ENCODE results near the gene ZNF536. TPM values are rescaled to one million over a fixed set of nuclear protein-coding genes. Genes with fewer than 3 reads are reported as not detected.

ZNF536 gene
- total and polyA plus RNA-seq, 9 donors, result 0.13 to 0.52 (median 0.28) TPM; not detected in 4

DNA sequence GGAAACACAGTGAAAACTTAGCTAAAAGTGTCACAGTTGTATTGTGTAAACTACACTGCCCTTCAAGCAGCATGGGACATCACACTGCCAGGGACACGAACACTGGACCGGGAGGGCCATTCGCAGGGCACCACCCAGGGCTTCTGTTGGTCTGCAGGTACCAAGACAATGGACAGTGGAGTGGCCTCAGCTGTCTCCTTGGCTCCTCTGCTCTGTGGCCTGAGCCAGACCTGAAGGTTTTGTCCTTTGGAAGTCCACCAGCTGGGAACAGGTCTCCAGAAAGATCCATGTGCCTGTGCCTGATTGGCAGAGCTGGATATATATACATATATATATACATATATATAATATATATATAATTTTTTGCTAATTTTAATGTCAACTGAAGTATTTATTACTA, 149.8 kb downstream of the ZNF536 start:
- H3K4me3 ChIP-seq, result no peak overlapping the region
- H3K4me1 ChIP-seq (ENCODE audit: insufficient read depth), result no peaks in the 10 kb centered on the region
- no peak overlapping the region for H3K27ac ChIP-seq
- TF ChIP-seq, protein P1, sequence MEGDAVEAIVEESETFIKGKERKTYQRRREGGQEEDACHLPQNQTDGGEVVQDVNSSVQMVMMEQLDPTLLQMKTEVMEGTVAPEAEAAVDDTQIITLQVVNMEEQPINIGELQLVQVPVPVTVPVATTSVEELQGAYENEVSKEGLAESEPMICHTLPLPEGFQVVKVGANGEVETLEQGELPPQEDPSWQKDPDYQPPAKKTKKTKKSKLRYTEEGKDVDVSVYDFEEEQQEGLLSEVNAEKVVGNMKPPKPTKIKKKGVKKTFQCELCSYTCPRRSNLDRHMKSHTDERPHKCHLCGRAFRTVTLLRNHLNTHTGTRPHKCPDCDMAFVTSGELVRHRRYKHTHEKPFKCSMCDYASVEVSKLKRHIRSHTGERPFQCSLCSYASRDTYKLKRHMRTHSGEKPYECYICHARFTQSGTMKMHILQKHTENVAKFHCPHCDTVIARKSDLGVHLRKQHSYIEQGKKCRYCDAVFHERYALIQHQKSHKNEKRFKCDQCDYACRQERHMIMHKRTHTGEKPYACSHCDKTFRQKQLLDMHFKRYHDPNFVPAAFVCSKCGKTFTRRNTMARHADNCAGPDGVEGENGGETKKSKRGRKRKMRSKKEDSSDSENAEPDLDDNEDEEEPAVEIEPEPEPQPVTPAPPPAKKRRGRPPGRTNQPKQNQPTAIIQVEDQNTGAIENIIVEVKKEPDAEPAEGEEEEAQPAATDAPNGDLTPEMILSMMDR (IDR thresholded peaks at IDR 0.05), result no peak
- TF ChIP-seq POLR2A (IDR thresholded peaks at IDR 0.05), result no peak
- TF ChIP-seq EP300 (IDR thresholded peaks at IDR 0.05), result no peak
- intact Hi-C loops (cut with DNase I), result no loop called here
- WGBS, 3 donors, result 66 to 87% (median 82%) methylated on average over 3 of the region's 3 CpGs
- no peaks in the 10 kb centered on the region for H3K36me3 ChIP-seq
- no peaks in the 10 kb centered on the region for H3K27me3 ChIP-seq
- no peaks in the 10 kb centered on the region for H3K9me3 ChIP-seq
- DNase-seq, result no peak

DNA sequence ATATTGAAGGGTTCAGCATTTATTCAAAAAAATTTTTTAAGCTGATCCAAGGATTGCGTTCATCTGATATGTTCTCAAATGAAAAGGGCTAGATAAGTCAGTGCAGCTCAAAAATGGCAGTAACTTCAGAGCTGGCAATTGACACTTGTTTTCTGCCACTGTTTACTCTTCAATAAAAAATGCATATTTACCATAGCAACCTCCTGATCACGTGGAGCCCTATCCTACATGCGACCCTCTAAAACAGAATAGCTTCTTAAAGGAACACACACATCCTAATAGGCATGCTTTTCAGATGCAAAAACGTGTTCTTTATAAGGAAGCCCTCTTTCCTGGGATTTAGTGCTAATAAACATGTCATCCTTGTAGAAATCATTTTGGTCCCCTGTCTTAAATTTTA, 150.2 kb downstream of the ZNF536 start:
- TF ChIP-seq, protein P1 (IDR thresholded peaks at IDR 0.05), result no peak
- TF ChIP-seq POLR2A (IDR thresholded peaks at IDR 0.05), result no peak
- TF ChIP-seq EP300 (IDR thresholded peaks at IDR 0.05), result no peak
- no peak for DNase-seq
- WGBS, 3 donors, result 23 to 29% (median 24%) methylated on average over 4 of the region's 4 CpGs
- H3K27ac ChIP-seq, result no peak overlapping the region
- intact Hi-C loops (cut with DNase I), result no loop called here
- H3K9me3 ChIP-seq, result no peaks in the 10 kb centered on the region
- no peaks in the 10 kb centered on the region for H3K4me1 ChIP-seq (ENCODE audit: insufficient read depth)
- H3K36me3 ChIP-seq, result no peaks in the 10 kb centered on the region
- H3K4me3 ChIP-seq, result no peak overlapping the region
- no peaks in the 10 kb centered on the region for H3K27me3 ChIP-seq

DNA sequence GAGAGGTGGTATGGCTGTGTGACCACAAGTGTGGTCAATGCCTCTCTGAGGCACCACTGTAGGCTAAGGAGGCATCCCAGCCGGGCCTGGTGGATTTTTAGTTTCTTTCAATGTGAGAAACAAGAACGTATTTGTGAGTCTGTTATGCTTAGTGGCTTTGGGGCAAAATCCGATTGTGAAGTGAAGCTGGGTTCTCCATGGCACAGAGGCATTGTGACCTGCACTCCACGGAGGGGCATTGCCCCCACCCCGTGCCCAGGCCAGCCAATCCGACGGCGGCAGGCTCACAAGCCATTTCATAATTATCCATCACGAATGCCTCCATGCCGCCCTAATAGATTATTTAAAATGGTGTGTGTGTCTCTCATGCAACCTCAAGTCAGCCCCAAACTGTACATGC, 151.6 kb downstream of the ZNF536 start:
- Histone ChIP-seq H3K27me3 (no peaks in the 10 kb centered on the region), H3K27ac (no peak overlapping the region), H3K4me3 (no peak overlapping the region), H3K9me3 (no peaks in the 10 kb centered on the region), H3K36me3 (no peaks in the 10 kb centered on the region), H3K4me1 (ENCODE audit: insufficient read depth) (no peaks in the 10 kb centered on the region)
- TF ChIP-seq EP300 (IDR thresholded peaks at IDR 0.05), result no peak
- TF ChIP-seq POLR2A (IDR thresholded peaks at IDR 0.05), result no peak
- TF ChIP-seq, protein P1 (IDR thresholded peaks at IDR 0.05), result no peak
- WGBS, 3 donors, result 74 to 79% (median 77%) methylated on average over 10 of the region's 10 CpGs
- intact Hi-C loops (cut with DNase I), result no loop called here
- no peak for DNase-seq

DNA sequence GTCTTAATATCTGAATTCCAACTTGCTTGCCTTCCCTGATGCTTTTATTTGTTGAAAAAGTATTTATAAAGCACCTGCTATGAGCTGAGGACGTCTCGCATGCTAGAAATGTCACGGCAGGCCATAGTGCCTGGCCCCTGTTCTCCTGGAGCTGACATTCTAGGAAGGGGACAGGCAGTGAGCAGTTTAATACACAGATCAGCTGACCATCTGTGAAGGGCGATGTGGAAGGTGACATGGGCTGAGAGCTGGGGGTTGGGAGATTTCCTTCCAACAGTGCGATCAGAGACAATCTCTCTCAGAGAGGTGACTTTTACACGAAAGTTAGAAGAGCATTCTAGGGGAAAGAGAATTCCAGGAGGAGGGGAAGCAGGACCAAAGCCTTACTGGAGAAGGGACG, 153.2 kb downstream of the ZNF536 start:
- H3K27ac ChIP-seq, result no peak overlapping the region
- H3K27me3 ChIP-seq, result no peaks in the 10 kb centered on the region
- TF ChIP-seq, protein P1 (IDR thresholded peaks at IDR 0.05), result no peak
- no peak for TF ChIP-seq EP300 (IDR thresholded peaks at IDR 0.05)
- TF ChIP-seq POLR2A (IDR thresholded peaks at IDR 0.05), result no peak
- H3K4me1 ChIP-seq (ENCODE audit: insufficient read depth), result no peaks in the 10 kb centered on the region
- no peaks in the 10 kb centered on the region for H3K36me3 ChIP-seq
- intact Hi-C loops (cut with DNase I), result no loop called here
- H3K4me3 ChIP-seq, result no peak overlapping the region
- 78 to 83% (median 78%) methylated on average over 7 of the region's 7 CpGs for WGBS, 3 donors
- H3K9me3 ChIP-seq, result no peaks in the 10 kb centered on the region
- DNase-seq, result no peak

DNA sequence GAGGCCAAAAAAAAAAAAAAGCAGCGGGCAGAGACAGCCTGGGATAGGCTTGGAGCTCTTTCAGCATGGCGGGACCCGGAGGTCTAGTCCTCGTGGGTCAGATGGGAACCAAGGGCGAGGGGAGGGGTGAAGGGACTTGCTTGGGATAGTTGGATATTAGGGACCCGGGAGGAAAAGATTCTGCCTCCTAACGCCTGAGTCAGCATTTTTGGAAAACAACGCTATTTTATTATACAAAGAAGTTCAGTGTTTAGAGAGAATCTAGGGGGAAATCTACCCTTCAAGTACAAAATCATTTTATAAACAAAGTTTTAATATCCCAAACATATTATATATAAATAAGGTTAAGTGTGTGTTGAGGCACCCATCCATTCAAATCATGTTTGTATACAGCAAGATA, 156.7 kb downstream of the ZNF536 start:
- WGBS, 3 donors, result 84 to 90% (median 85%) methylated on average over 8 of the region's 8 CpGs
- Histone ChIP-seq H3K9me3 (no peaks in the 10 kb centered on the region), H3K4me1 (ENCODE audit: insufficient read depth) (no peaks in the 10 kb centered on the region), H3K36me3 (no peaks in the 10 kb centered on the region), H3K27ac (no peak overlapping the region), H3K27me3 (no peaks in the 10 kb centered on the region), H3K4me3 (no peak overlapping the region)
- no peak for DNase-seq
- intact Hi-C loops (cut with DNase I), result no loop called here
- no peak for TF ChIP-seq EP300 (IDR thresholded peaks at IDR 0.05)
- no peak for TF ChIP-seq POLR2A (IDR thresholded peaks at IDR 0.05)
- TF ChIP-seq, protein P1 (IDR thresholded peaks at IDR 0.05), result no peak

Data from ovary (tissue), 9 donors.